ENCODE results near the gene CEP44. TPM values are rescaled to one million over a fixed set of nuclear protein-coding genes. Genes with fewer than 3 reads are reported as not detected.

The CEP44 gene
- total and polyA plus RNA-seq, 12 donors = 5.8 to 22.5 (median 15.8) TPM

DNA sequence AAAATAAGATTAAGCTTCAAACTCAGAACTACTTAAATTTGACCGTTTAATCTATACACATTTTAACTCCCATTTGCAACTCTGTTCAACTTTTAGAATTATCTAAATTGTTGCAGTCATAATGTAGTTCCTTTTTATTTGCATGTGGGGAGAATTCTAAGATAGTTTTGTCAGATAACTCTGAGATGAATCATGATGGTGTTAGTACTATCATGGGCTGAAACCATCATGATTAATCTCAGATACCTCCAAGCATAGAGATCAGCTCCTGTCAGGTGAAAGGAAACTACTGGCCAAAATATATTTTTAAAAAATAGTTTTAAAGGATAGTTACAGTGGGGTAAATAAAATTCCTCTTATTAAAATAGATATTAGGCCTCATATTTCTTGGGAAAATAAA is 39.3 kb upstream of the CEP44 start:
- Histone ChIP-seq H3K36me3 (replicated peaks in 1 of 2) (no peaks in the 10 kb centered on the region), H3K4me1 (replicated peaks in 1 of 2) (peaks cover 10 to 18% of the 10 kb centered on the region in 2 donors), H3K27me3 (no peaks in the 10 kb centered on the region), H3K4me3 (no peak overlapping the region), H3K9me3 (replicated peaks in 1 of 3) (no peaks in the 10 kb centered on the region), H3K27ac (no peak overlapping the region)
- whole genome bisulfite sequencing, 4 donors = 84 to 93% (median 88%) methylated on average over 1 of the region's 1 CpG
- TF ChIP-seq, protein P1, sequence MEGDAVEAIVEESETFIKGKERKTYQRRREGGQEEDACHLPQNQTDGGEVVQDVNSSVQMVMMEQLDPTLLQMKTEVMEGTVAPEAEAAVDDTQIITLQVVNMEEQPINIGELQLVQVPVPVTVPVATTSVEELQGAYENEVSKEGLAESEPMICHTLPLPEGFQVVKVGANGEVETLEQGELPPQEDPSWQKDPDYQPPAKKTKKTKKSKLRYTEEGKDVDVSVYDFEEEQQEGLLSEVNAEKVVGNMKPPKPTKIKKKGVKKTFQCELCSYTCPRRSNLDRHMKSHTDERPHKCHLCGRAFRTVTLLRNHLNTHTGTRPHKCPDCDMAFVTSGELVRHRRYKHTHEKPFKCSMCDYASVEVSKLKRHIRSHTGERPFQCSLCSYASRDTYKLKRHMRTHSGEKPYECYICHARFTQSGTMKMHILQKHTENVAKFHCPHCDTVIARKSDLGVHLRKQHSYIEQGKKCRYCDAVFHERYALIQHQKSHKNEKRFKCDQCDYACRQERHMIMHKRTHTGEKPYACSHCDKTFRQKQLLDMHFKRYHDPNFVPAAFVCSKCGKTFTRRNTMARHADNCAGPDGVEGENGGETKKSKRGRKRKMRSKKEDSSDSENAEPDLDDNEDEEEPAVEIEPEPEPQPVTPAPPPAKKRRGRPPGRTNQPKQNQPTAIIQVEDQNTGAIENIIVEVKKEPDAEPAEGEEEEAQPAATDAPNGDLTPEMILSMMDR (IDR thresholded peaks at IDR 0.05) = no peak
- TF ChIP-seq POLR2A (IDR thresholded peaks at IDR 0.05) = no peak
- DNase-seq = no peak
- intact Hi-C loops (cut with DNase I) = no loop called here

GRCh38 chr4:174245714-174246113 is 38.0 kb upstream of the CEP44 start:
- no peak overlapping the region for H3K27ac ChIP-seq

GRCh38 chr4:174248407-174248806 is 35.3 kb upstream of the CEP44 start:
- TF ChIP-seq, protein P1 (IDR thresholded peaks at IDR 0.05) = no peak
- no peak for TF ChIP-seq POLR2A (IDR thresholded peaks at IDR 0.05)
- H3K9me3 ChIP-seq (replicated peaks in 1 of 3) = no peaks in the 10 kb centered on the region
- no peak overlapping the region for H3K27ac ChIP-seq
- DNase-seq = no peak
- H3K4me3 ChIP-seq = no peak overlapping the region
- no peaks in the 10 kb centered on the region for H3K36me3 ChIP-seq (replicated peaks in 1 of 2)
- intact Hi-C loops (cut with DNase I) = no loop called here
- H3K4me1 ChIP-seq (replicated peaks in 1 of 2) = peaks cover 10 to 18% of the 10 kb centered on the region in 2 donors
- WGBS, 4 donors = 40 to 47% (median 44%) methylated on average over 1 of the region's 1 CpG
- H3K27me3 ChIP-seq = no peaks in the 10 kb centered on the region

More at GRCh38 chr4:174245714-174246113, 38.0 kb upstream of the CEP44 start:
- H3K4me3 ChIP-seq = no peak overlapping the region
- 95 to 99% (median 97%) methylated on average over 1 of the region's 1 CpG for WGBS, 4 donors
- H3K4me1 ChIP-seq (replicated peaks in 1 of 2) = peaks cover 10 to 18% of the 10 kb centered on the region in 2 donors
- H3K27me3 ChIP-seq = no peaks in the 10 kb centered on the region
- H3K36me3 ChIP-seq (replicated peaks in 1 of 2) = no peaks in the 10 kb centered on the region
- intact Hi-C loops (cut with DNase I) = no loop called here
- no peak for DNase-seq
- no peak for TF ChIP-seq POLR2A (IDR thresholded peaks at IDR 0.05)
- TF ChIP-seq, protein P1 (IDR thresholded peaks at IDR 0.05) = no peak
- H3K9me3 ChIP-seq (replicated peaks in 1 of 3) = no peaks in the 10 kb centered on the region

GRCh38 chr4:174252412-174252811 is 31.3 kb upstream of the CEP44 start:
- intact Hi-C loops (cut with DNase I) = no loop called here
- H3K36me3 ChIP-seq (replicated peaks in 1 of 2) = no peaks in the 10 kb centered on the region
- no peaks in the 10 kb centered on the region for H3K27me3 ChIP-seq
- H3K27ac ChIP-seq = no peak overlapping the region
- 59 to 100% (median 87%) methylated on average over 2 of the region's 2 CpGs for WGBS, 4 donors
- peaks cover 10 to 28% of the 10 kb centered on the region in 2 donors for H3K4me1 ChIP-seq (replicated peaks in 1 of 2)
- H3K4me3 ChIP-seq = no peak overlapping the region
- TF ChIP-seq POLR2A (IDR thresholded peaks at IDR 0.05) = no peak
- TF ChIP-seq, protein P1 (IDR thresholded peaks at IDR 0.05) = no peak
- no peak for DNase-seq
- H3K9me3 ChIP-seq (replicated peaks in 1 of 3) = no peaks in the 10 kb centered on the region

All from adrenal gland (tissue), 12 donors.